H1 (cell line): ENCODE results near the gene ARHGEF26. TPM values are rescaled to one million over a fixed set of nuclear protein-coding genes. Genes with fewer than 3 reads are reported as not detected.

Experiments used
- ASH2L ChIP-seq: fragments of 200-600, 300-600 bp; sonication (generic); IDR thresholded peaks from one replicate; pipeline ENCODE4 v1.7.1; 2017; ENCODE audit warnings: low read length
- EZH2 ChIP-seq: fragments of 200-600 bp; sonication (generic); IDR thresholded peaks from 2 replicates; pipeline ENCODE4 v1.7.1; 2012; ENCODE audit warnings: low read depth, mild to moderate bottlenecking, moderate library complexity, low read length, inconsistent platforms; ENCODE audit not compliant: severe bottlenecking
- MAFK ChIP-seq: IDR thresholded peaks from 2 replicates; pipeline ENCODE4 v1.6.1; 2012; ENCODE audit warnings: low read depth, mild to moderate bottlenecking, improper control_type of control experiment, low read length
- SIRT6 ChIP-seq: IDR thresholded peaks from one replicate; pipeline ENCODE4 v1.7.1; 2012; ENCODE audit warnings: low read length, inconsistent platforms
- USF2 ChIP-seq: IDR thresholded peaks from 2 replicates; pipeline ENCODE4 v1.6.1; 2011; ENCODE audit warnings: low read length, improper control_type of control experiment
- polyA plus RNA-seq, 7 experiments: library from polyadenylated mRNA; depleted of rRNA in 3 of 7; stranded (reverse) in 5 of 7; unstranded in 2 of 7; fragments of >200 nt in 5 of 7; fragments of 200-250 nt in 2 of 7; gene quantifications; 1 replicate in 5 of 7; 2 replicates in 1 of 7; 4 replicates in 1 of 7; pipeline versions ENCODE4 v1.2.1 to v1.2.3, GENCODE V29; 2011 to 2013; ENCODE audit warnings: missing spikeins in 2 of 7, mixed read lengths in 2 of 7
- total RNA-seq: library from RNA; stranded (reverse); fragmentation: NEBNext Ultra II Directional; extraction: Animal tissue kit (Norgen Biotek cat#: 25700); gene quantifications from 2 replicates; pipeline ENCODE4 v1.2.1, GENCODE V29; 2021

The ARHGEF26 gene
- total and polyA plus RNA-seq, 2 of the 8 experiments (the other 6 are each of a cell fraction or from before 2014, with no cell fraction given) = 3.1 to 15.6 TPM

DNA sequence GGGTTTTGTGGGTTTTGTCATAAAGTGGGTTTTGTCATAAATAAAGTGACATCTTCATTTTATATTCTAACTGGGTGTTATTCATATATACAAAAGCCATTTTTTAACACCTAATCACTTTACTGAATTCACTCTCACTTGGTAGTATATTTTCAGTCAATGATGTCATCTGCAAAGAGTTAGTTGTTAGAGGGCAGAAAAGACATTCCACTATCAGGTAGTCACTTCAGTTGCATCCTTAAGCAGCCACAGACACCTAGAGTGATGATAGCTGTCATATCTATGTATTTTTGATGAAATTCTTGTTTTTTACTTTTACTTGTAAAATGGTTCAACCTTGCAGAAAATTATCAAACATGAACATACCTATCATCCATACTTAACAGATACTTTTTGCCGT, 114.1 kb downstream of the ARHGEF26 start (continued):
- TF ChIP-seq EZH2 = no peak
- no peak for TF ChIP-seq USF2
- no peak for TF ChIP-seq SIRT6
- TF ChIP-seq MAFK = no peak
- TF ChIP-seq ASH2L = no peak
